Measurements from ENCODE around the gene TNFRSF21. TPM values are rescaled to one million over a fixed set of nuclear protein-coding genes. Genes with fewer than 3 reads are reported as not detected.

The TNFRSF21 gene
- total RNA-seq, 2 experiments from 2014 or later, result 28.1 to 36.5 TPM

DNA sequence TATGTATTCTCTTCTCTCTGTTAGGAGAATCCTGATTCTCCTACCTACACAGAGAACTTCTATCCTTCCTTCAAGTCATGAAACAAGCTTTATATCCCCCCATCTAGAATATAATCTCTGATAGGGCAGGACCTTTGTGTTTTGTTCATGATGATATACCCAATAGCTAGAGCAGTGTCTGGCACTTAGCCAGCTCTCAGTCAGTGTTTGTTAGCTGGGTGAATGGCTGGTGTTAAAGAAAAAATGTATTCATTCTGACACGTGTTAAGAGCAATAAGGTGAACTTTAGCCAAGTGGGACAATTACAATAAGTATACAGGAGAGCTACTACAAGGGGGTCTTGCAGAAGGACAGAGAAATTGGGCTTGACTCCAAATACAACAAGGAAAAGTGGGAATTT is 34.3 kb upstream of the TNFRSF21 start:
- no TSS peak for BruUV-seq (replicated peaks)
- H3K9me3 ChIP-seq (ENCODE audit: low read length), result 0 out of 2 replicates have a peak, but pooled peaks cover 4% of the 10 kb centered on the region
- no peak overlapping the region for H3K4me2 ChIP-seq (ENCODE audit: low read length)
- no peak for DNase-seq (ENCODE audit: low spot score)
- no peak for TF ChIP-seq EZH2phosphoT487 (IDR thresholded peaks at IDR 0.05; ENCODE audit: borderline replicate concordance, low read depth, low read length)
- TF ChIP-seq, protein P1, sequence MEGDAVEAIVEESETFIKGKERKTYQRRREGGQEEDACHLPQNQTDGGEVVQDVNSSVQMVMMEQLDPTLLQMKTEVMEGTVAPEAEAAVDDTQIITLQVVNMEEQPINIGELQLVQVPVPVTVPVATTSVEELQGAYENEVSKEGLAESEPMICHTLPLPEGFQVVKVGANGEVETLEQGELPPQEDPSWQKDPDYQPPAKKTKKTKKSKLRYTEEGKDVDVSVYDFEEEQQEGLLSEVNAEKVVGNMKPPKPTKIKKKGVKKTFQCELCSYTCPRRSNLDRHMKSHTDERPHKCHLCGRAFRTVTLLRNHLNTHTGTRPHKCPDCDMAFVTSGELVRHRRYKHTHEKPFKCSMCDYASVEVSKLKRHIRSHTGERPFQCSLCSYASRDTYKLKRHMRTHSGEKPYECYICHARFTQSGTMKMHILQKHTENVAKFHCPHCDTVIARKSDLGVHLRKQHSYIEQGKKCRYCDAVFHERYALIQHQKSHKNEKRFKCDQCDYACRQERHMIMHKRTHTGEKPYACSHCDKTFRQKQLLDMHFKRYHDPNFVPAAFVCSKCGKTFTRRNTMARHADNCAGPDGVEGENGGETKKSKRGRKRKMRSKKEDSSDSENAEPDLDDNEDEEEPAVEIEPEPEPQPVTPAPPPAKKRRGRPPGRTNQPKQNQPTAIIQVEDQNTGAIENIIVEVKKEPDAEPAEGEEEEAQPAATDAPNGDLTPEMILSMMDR (conservative IDR thresholded peaks at IDR 0.05; ENCODE audit: low read length), result no peak
- H2AFZ ChIP-seq (ENCODE audit: low read length), result no peak overlapping the region
- H3K4me3 ChIP-seq (ENCODE audit: low read depth, low read length, poor library complexity, severe bottlenecking), result no peak overlapping the region
- no peaks in the 10 kb centered on the region for H4K20me1 ChIP-seq (ENCODE audit: insufficient read depth, low read length)
- CTCF ChIA-PET (ENCODE audit: unreplicated experiment), result no interaction called here
- H3K79me2 ChIP-seq (ENCODE audit: insufficient read depth, low read depth, low read length), result no peaks in the 10 kb centered on the region
- intact Hi-C loops (cut with micrococcal nuclease; ENCODE audit: unreplicated experiment), result no loop called here
- no peaks in the 10 kb centered on the region for H3K4me1 ChIP-seq (ENCODE audit: insufficient read depth, low read length, poor library complexity, severe bottlenecking)
- H3K36me3 ChIP-seq (ENCODE audit: insufficient read depth, low read length), result no peaks in the 10 kb centered on the region
- no peak overlapping the region for H3K27ac ChIP-seq (ENCODE audit: low read depth, low read length, poor library complexity, severe bottlenecking)
- POLR2A ChIA-PET, result interaction anchor here (0.7 to 2.6 kb wide), 4 partner anchors 11 to 256 kb away, joined by 3 to 18 read pairs (median 4); no protein-coding TSS in a partner anchor
- H3K9me2 ChIP-seq (ENCODE audit: insufficient read depth, low read length), result no peaks in the 10 kb centered on the region

DNA sequence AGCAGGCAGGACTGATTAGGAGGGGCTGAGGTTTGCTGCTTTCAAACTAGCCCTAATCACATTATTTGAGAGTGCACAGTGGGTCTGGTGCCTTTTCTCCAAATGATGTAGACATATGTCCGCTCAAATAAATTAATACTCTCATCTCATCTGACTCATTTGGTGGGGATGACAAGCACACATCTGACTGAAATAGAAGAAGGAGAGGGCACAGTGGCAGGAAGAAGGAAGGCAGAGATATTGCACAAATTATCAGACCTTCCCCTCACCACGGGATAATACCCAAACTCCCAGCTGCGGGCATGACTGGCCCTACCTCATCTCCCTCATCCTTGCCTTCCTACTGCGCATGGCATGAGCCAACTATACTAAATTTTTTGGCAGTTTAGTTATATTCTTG is 33.9 kb upstream of the TNFRSF21 start:
- DNase-seq (ENCODE audit: low spot score), result no peak
- TF ChIP-seq, protein P1 (conservative IDR thresholded peaks at IDR 0.05; ENCODE audit: low read length), result no peak
- no peak for TF ChIP-seq EZH2phosphoT487 (IDR thresholded peaks at IDR 0.05; ENCODE audit: borderline replicate concordance, low read depth, low read length)
- intact Hi-C loops (cut with micrococcal nuclease; ENCODE audit: unreplicated experiment), result no loop called here
- no peak overlapping the region for H3K4me3 ChIP-seq (ENCODE audit: low read depth, low read length, poor library complexity, severe bottlenecking)
- no peak overlapping the region for H3K27ac ChIP-seq (ENCODE audit: low read depth, low read length, poor library complexity, severe bottlenecking)
- H3K36me3 ChIP-seq (ENCODE audit: insufficient read depth, low read length), result no peaks in the 10 kb centered on the region
- no peak overlapping the region for H3K4me2 ChIP-seq (ENCODE audit: low read length)
- ChIA-PET POLR2A (interaction anchor here (0.7 to 2.6 kb wide), 4 partner anchors 12 to 255 kb away, joined by 3 to 18 read pairs (median 4); no protein-coding TSS in a partner anchor), CTCF (ENCODE audit: unreplicated experiment) (no interaction called here)
- H3K9me2 ChIP-seq (ENCODE audit: insufficient read depth, low read length), result no peaks in the 10 kb centered on the region
- H4K20me1 ChIP-seq (ENCODE audit: insufficient read depth, low read length), result no peaks in the 10 kb centered on the region
- no TSS peak for BruUV-seq (replicated peaks)
- no peaks in the 10 kb centered on the region for H3K79me2 ChIP-seq (ENCODE audit: insufficient read depth, low read depth, low read length)
- no peak overlapping the region for H2AFZ ChIP-seq (ENCODE audit: low read length)
- H3K4me1 ChIP-seq (ENCODE audit: insufficient read depth, low read length, poor library complexity, severe bottlenecking), result no peaks in the 10 kb centered on the region
- H3K9me3 ChIP-seq (ENCODE audit: low read length), result 0 out of 2 replicates have a peak, but pooled peaks cover 4% of the 10 kb centered on the region

DNA sequence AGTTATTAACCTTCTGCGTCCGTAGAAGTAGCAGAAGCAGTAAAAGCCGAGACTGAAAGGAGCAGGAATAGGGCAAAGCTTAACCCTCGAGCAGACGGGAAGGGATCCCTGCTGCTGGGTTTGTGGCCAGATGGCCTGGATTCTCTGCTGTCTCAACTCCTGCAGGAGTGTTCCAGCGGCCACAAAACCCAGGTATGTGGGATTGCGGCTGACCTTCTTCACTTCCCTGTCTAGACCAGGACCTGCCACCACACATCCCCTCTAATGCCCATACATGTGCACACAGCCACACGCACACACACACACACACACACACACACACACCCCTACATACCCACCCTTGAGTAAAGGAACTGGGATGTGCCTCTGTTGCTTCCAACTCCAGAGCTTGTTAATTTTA is 33.1 kb upstream of the TNFRSF21 start:
- H3K9me3 ChIP-seq (ENCODE audit: low read length), result no peaks in the 10 kb centered on the region

More for the DNA sequence above, 33.1 kb upstream of the TNFRSF21 start:
- ChIA-PET POLR2A (interaction anchor here (0.6 to 1.3 kb wide), 3 partner anchors 10 to 57 kb away, joined by 3 to 4 read pairs (median 3); no protein-coding TSS in a partner anchor), CTCF (ENCODE audit: unreplicated experiment) (no interaction called here)
- DNase-seq (ENCODE audit: low spot score), result no peak
- Histone ChIP-seq H3K4me2 (ENCODE audit: low read length) (no peak overlapping the region), H2AFZ (ENCODE audit: low read length) (no peak overlapping the region), H3K36me3 (ENCODE audit: insufficient read depth, low read length) (no peaks in the 10 kb centered on the region), H3K79me2 (ENCODE audit: insufficient read depth, low read depth, low read length) (no peaks in the 10 kb centered on the region), H3K9me2 (ENCODE audit: insufficient read depth, low read length) (no peaks in the 10 kb centered on the region), H3K27ac (ENCODE audit: low read depth, low read length, poor library complexity, severe bottlenecking) (no peak overlapping the region), H3K4me3 (ENCODE audit: low read depth, low read length, poor library complexity, severe bottlenecking) (no peak overlapping the region), H3K4me1 (ENCODE audit: insufficient read depth, low read length, poor library complexity, severe bottlenecking) (no peaks in the 10 kb centered on the region), H4K20me1 (ENCODE audit: insufficient read depth, low read length) (no peaks in the 10 kb centered on the region)
- no peak for TF ChIP-seq EZH2phosphoT487 (IDR thresholded peaks at IDR 0.05; ENCODE audit: borderline replicate concordance, low read depth, low read length)
- TF ChIP-seq, protein P1 (conservative IDR thresholded peaks at IDR 0.05; ENCODE audit: low read length), result no peak
- intact Hi-C loops (cut with micrococcal nuclease; ENCODE audit: unreplicated experiment), result no loop called here
- BruUV-seq (replicated peaks), result no TSS peak
